GM12878 (cell line): ENCODE measurements around the gene SMARCD1. TPM values are rescaled to one million over a fixed set of nuclear protein-coding genes. Genes with fewer than 3 reads are reported as not detected.

ENCODE experiments used
- ATF2 ChIP-seq: IDR thresholded peaks from 2 replicates; pipeline ENCODE4 v1.6.1; 2012; ENCODE audit warnings: low read length, inconsistent platforms
- BHLHE40 ChIP-seq, 2 experiments: fragments of 450-650 bp in 1 of 2; IDR thresholded peaks; 2 replicates each; pipeline ENCODE4 v1.6.1; 2011 to 2017; ENCODE audit warnings: low read depth in 2 of 2, borderline replicate concordance in 1 of 2, improper control_type of control experiment in 1 of 2, low read length in 1 of 2, mild to moderate bottlenecking in 1 of 2
- IRF4 ChIP-seq: IDR thresholded peaks from 2 replicates; pipeline ENCODE4 v1.6.1; 2011; ENCODE audit warnings: low read depth, low read length
- SP1 ChIP-seq: IDR thresholded peaks from one replicate; pipeline ENCODE4 v1.6.1; 2011; ENCODE audit warnings: low read depth, low read length
- ZBTB40 ChIP-seq: fragments of 450-650 bp; IDR thresholded peaks from 2 replicates; pipeline ENCODE4 v1.6.1; 2016; ENCODE audit warnings: mild to moderate bottlenecking, moderate library complexity, borderline replicate concordance
- polyA plus RNA-seq, 11 experiments: library from polyadenylated mRNA; depleted of rRNA in 4 of 11; unstranded in 6 of 11; stranded (reverse) in 5 of 11; fragments of >200 nt; fragmentation: Nextera tagmentation in 4 of 11; fragmentation: Illumina TruSeq in 1 of 11; extraction: Ambion mirVana in 4 of 11; extraction: Trizol in 1 of 11; gene quantifications; 1 replicate in 1 of 11; 2 replicates in 10 of 11; pipeline versions ENCODE4 v1.2.1 to v1.2.3, GENCODE V29; 2011 to 2016; ENCODE audit warnings: inconsistent platforms in 2 of 11, missing spikeins in 2 of 11, low read depth in 1 of 11
- total RNA-seq, 4 experiments: library from RNA; depleted of rRNA in 3 of 4; stranded (reverse); fragments of >200 nt in 3 of 4; fragmentation: Illumina TruSeq in 1 of 4; extraction: Trizol in 1 of 4; gene quantifications; 2 replicates each; pipeline versions ENCODE4 v1.2.1 to v1.2.3, GENCODE V29; 2013 to 2021

SMARCD1 gene
- total and polyA plus RNA-seq, 10 of the 15 experiments (the other 5 are each of a cell fraction or from before 2014, with no cell fraction given) = 1.4 to 92.4 (median 58.9) TPM

- TF ChIP-seq SP1 (no peak), IRF4 (0 out of 2 replicates have a peak, but pooled peaks have one; percentile 33), ATF2 (no peak), ZBTB40 (no peak), BHLHE40 (IDR thresholded peaks at IDR 0.05; ENCODE audit: borderline replicate concordance in 1 of 2, low read depth in 2 of 2, low read length in 1 of 2) (peak in 1 of 2 experiments; percentile 19; a peak in 1 of 4 replicates)
Observed at GRCh38 chr12:50074936-50075807, 10.0 kb upstream of the SMARCD1 start (continued).
